Myocyte (in vitro differentiated cells): ENCODE data around the gene KRTAP9-6. TPM values are rescaled to one million over a fixed set of nuclear protein-coding genes. Genes with fewer than 3 reads are reported as not detected.
A peak's percentile ranks its signal among the peaks of the same experiment; 100 is the strongest.
"Not testable (repeated sequence)": the region's sequence is repeated elsewhere in the genome, so short reads cannot be mapped to it uniquely, and the experiment has no call there.

Experiments used
- DNase-seq: peaks from one replicate; pipeline ENCODE4 v3.0.0-alpha.2; 2012; ENCODE audit warnings: low read depth
- polyA plus RNA-seq: library from polyadenylated mRNA; unstranded; fragments of >200 nt; gene quantifications from one replicate; pipeline ENCODE4 v1.2.1, GENCODE V29; 2012; ENCODE audit warnings: missing spikeins
- total RNA-seq: library from RNA; depleted of rRNA; stranded (reverse); fragments of >200 nt; gene quantifications from 2 replicates; pipeline ENCODE4 v1.2.3, GENCODE V29; 2014

KRTAP9-6 gene
- total RNA-seq = not detected in 2 replicates
- polyA plus RNA-seq = not detected

GRCh38 chr17:41265078-41265477, at the start of gene KRTAP9-6:
Gene KRTAP9-6 (plus strand): TSS chr17:41265378. CDS start chr17:41265378, 0 bp downstream.
- no peak for DNase-seq

GRCh38 chr17:41215681-41216080, 49.5 kb upstream of the KRTAP9-6 start:
- DNase-seq = no peak

- no peak for DNase-seq
Measured at GRCh38 chr17:41223821-41224220, 41.4 kb upstream of the KRTAP9-6 start.

- DNase-seq = no peak
Measured at GRCh38 chr17:41226051-41226450, 39.1 kb upstream of the KRTAP9-6 start.

GRCh38 chr17:41226598-41227095, 38.5 kb upstream of the KRTAP9-6 start, which contains the start of gene KRTAP9-2:
Gene KRTAP9-2 (plus strand): TSS chr17:41226648. CDS start chr17:41226655, 7 bp downstream.
- DNase-seq = not testable (repeated sequence)

- no peak for DNase-seq
Measured at GRCh38 chr17:41230094-41230493, 35.1 kb upstream of the KRTAP9-6 start.

- DNase-seq = no peak
Measured at GRCh38 chr17:41231731-41232130, 33.4 kb upstream of the KRTAP9-6 start.

GRCh38 chr17:41232399-41233105, 32.6 kb upstream of the KRTAP9-6 start, which contains the start of gene KRTAP9-3:
Gene KRTAP9-3 (plus strand): TSS chr17:41232449. CDS start chr17:41232502, 53 bp downstream.
- DNase-seq = peak; percentile 3

- DNase-seq = not testable (repeated sequence)
Measured at GRCh38 chr17:41237116-41237515, 28.1 kb upstream of the KRTAP9-6 start.

GRCh38 chr17:41237949-41238437, 27.2 kb upstream of the KRTAP9-6 start, which contains the start of gene KRTAP9-8:
Gene KRTAP9-8 (plus strand): TSS chr17:41237999. CDS start chr17:41238052, 53 bp downstream.
- DNase-seq = peak; percentile 8

- DNase-seq = not testable (repeated sequence)
Measured at GRCh38 chr17:41246995-41247787, 18.0 kb upstream of the KRTAP9-6 start.

GRCh38 chr17:41249637-41250240, 15.4 kb upstream of the KRTAP9-6 start, which contains the start of gene KRTAP9-4:
Gene KRTAP9-4 (plus strand): TSS chr17:41249687. CDS start chr17:41249721, 34 bp downstream.
- DNase-seq = not testable (repeated sequence)

- no peak for DNase-seq
Measured at GRCh38 chr17:41251261-41251660, 13.9 kb upstream of the KRTAP9-6 start.

GRCh38 chr17:41254861-41255260, 10.3 kb upstream of the KRTAP9-6 start:
- no peak for DNase-seq

- not testable (repeated sequence) for DNase-seq
Measured at GRCh38 chr17:41255381-41256290, 9.5 kb upstream of the KRTAP9-6 start, which contains the start of gene KRTAP9-9. Gene KRTAP9-9 (plus strand): TSS chr17:41255384.

- no peak for DNase-seq
Measured at GRCh38 chr17:41256291-41256685, 8.9 kb upstream of the KRTAP9-6 start.

- no peak for DNase-seq
Measured at GRCh38 chr17:41258406-41258805, 6.8 kb upstream of the KRTAP9-6 start.

GRCh38 chr17:41263212-41263611, 2.0 kb upstream of the KRTAP9-6 start:
- DNase-seq = no peak

GRCh38 chr17:41264599-41264998, 579 bp upstream of the KRTAP9-6 start:
- DNase-seq = no peak

- DNase-seq = no peak
Measured at GRCh38 chr17:41267711-41268110, 2.5 kb downstream of the KRTAP9-6 start.
